Panc1 (cell line): ENCODE data around the gene GRID1. TPM values are rescaled to one million over a fixed set of nuclear protein-coding genes. Genes with fewer than 3 reads are reported as not detected.

Experiments used
- ATAC-seq: fragments of 200-7000 bp; cut with Tn5 transposase; 2 replicates; pipeline ENCODE4 v1.9.1; 2020; ENCODE audit warnings: mild to moderate bottlenecking, moderate library complexity
- BruUV-seq: library from RNA; stranded (reverse); fragments of 400-500 nt; replicated peaks from 2 replicates; lab custom pipeline; 2021; lab: Mats Ljungman, UMichigan
- CTCF ChIA-PET: fragments of 300-600 bp; sonication (Branson Sonifier 250); formaldehyde crosslinking; loops from one replicate; lab custom pipeline; 2022; ENCODE audit warnings: antibody characterized with exemption; lab: Charles Lee
- POLR2A ChIA-PET: fragments of 300-600 bp; sonication (Branson Sonifier 250); formaldehyde crosslinking; loops from one replicate; lab custom pipeline; 2022; ENCODE audit warnings: antibody characterized with exemption; lab: Charles Lee
- DNase-seq: peaks from one replicate; pipeline ENCODE4 v3.0.0-alpha.2; 2010; ENCODE audit warnings: low read depth, low spot score
- H3K27ac ChIP-seq: 2 replicates; pipeline ENCODE4 v1.5.1; 2011; ENCODE audit warnings: mild to moderate bottlenecking, low read length, inconsistent platforms
- H3K27me3 ChIP-seq: fragments of 200-500 bp; sonication (Bioruptor generic); 2 replicates; pipeline ENCODE4 v1.6.0; 2014; ENCODE audit warnings: low read length, inconsistent platforms; ENCODE audit not compliant: control insufficient read depth, insufficient read depth
- H3K36me3 ChIP-seq: fragments of 200-500 bp; sonication (Bioruptor generic); 2 replicates; pipeline ENCODE4 v1.5.1; 2014; ENCODE audit warnings: inconsistent platforms, mild to moderate bottlenecking, low read length, moderate library complexity; ENCODE audit not compliant: control insufficient read depth, insufficient read depth
- H3K4me1 ChIP-seq: 2 replicates; pipeline ENCODE4 v1.5.1; 2011; ENCODE audit warnings: inconsistent platforms, mild to moderate bottlenecking, low read length, moderate library complexity; ENCODE audit not compliant: control insufficient read depth, insufficient read depth
- H3K4me3 ChIP-seq, 2 experiments: 2 replicates each; pipeline ENCODE4 v1.5.1; 2011 to 2012; ENCODE audit warnings: low read depth in 2 of 2, low read length in 2 of 2, mild to moderate bottlenecking in 2 of 2, inconsistent platforms in 1 of 2, moderate library complexity in 1 of 2
- H3K9me3 ChIP-seq: fragments of 200-500 bp; sonication (Bioruptor generic); 2 replicates; pipeline ENCODE4 v1.5.1; 2014; ENCODE audit warnings: low read depth, mild to moderate bottlenecking, inconsistent platforms, low read length, moderate library complexity; ENCODE audit not compliant: control insufficient read depth, insufficient read depth
- POLR2AphosphoS5 ChIP-seq: IDR thresholded peaks from 2 replicates; pipeline ENCODE4 v1.6.1; 2012; ENCODE audit warnings: mild to moderate bottlenecking, low read depth, low read length, moderate library complexity
- SIN3A ChIP-seq: IDR thresholded peaks from 2 replicates; pipeline ENCODE4 v1.6.1; 2012; ENCODE audit warnings: low read depth, mild to moderate bottlenecking, low read length, moderate library complexity, borderline replicate concordance; ENCODE audit not compliant: insufficient read depth
- TCF7L2 ChIP-seq: IDR thresholded peaks from 2 replicates; pipeline ENCODE4 v1.6.1; 2011; ENCODE audit warnings: mild to moderate bottlenecking, low read depth, low read length, inconsistent platforms
- in situ Hi-C: cut with HindIII; loops from 2 replicates; pipeline ENCODE4 v1.10.0; 2016; ENCODE audit warnings: low sequenced_read_pairs, low pct_unique_long_range_greater_than_20kb
- intact Hi-C: fragments of 100-400 bp; cut with micrococcal nuclease; formaldehyde crosslinking; loops from one replicate; pipeline ENCODE4 v1.10.0; 2022; ENCODE audit not compliant: unreplicated experiment
- total RNA-seq: library from RNA; stranded (reverse); gene quantifications from one replicate; pipeline ENCODE4 v1.2.1, GENCODE V29; 2021; ENCODE audit not compliant: unreplicated experiment
- TF ChIP-seq, protein P1 (sequence below), 2 experiments: IDR thresholded peaks; 2 replicates each; pipeline ENCODE4 v1.6.1; 2011 to 2012; ENCODE audit warnings: low read depth in 2 of 2, control low read depth in 1 of 2, low read length in 1 of 2, mild to moderate bottlenecking in 1 of 2, moderate library complexity in 1 of 2; ENCODE audit not compliant: insufficient read depth in 1 of 2
- TF ChIP-seq, protein P2 (sequence below): fragments of 450-650 bp; IDR thresholded peaks from 2 replicates; pipeline ENCODE4 v1.5.1; 2017; ENCODE audit warnings: mild to moderate bottlenecking

Gene GRID1
- total RNA-seq, 1 experiment from 2014 or later: 2.3 TPM

DNA sequence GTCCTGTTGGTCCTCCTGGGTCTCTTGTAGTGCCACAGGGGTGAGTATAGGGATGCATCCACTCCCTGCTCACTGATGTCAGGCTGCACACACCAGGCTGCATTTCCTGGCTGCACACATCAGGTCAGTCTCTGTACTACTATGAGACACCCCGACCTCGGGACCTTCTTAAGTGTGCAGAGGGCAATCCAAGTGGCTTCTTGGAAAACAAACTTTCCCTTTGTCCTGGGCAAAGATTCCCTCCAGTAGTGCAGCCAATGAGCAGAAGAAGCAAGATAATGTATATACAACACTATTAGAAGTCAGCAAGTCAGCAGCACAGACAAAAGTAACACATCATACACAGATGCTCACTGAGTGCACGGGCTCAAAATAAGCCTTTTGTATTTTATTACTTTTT, 493.5 kb downstream of the GRID1 start:
- POLR2A ChIA-PET: no interaction called here
- Histone ChIP-seq H3K4me3 (no peak overlapping the region), H3K9me3 (no peaks in the 10 kb centered on the region), H3K27me3 (no peaks in the 10 kb centered on the region), H3K27ac (no peak overlapping the region), H3K36me3 (no peaks in the 10 kb centered on the region), H3K4me1 (no peaks in the 10 kb centered on the region)
- intact Hi-C loops (no loop called here), in situ Hi-C loops (no loop called here)
- DNase-seq (no peak), ATAC-seq (no peak)
- CTCF ChIA-PET: no interaction called here
- TF ChIP-seq, protein P1, sequence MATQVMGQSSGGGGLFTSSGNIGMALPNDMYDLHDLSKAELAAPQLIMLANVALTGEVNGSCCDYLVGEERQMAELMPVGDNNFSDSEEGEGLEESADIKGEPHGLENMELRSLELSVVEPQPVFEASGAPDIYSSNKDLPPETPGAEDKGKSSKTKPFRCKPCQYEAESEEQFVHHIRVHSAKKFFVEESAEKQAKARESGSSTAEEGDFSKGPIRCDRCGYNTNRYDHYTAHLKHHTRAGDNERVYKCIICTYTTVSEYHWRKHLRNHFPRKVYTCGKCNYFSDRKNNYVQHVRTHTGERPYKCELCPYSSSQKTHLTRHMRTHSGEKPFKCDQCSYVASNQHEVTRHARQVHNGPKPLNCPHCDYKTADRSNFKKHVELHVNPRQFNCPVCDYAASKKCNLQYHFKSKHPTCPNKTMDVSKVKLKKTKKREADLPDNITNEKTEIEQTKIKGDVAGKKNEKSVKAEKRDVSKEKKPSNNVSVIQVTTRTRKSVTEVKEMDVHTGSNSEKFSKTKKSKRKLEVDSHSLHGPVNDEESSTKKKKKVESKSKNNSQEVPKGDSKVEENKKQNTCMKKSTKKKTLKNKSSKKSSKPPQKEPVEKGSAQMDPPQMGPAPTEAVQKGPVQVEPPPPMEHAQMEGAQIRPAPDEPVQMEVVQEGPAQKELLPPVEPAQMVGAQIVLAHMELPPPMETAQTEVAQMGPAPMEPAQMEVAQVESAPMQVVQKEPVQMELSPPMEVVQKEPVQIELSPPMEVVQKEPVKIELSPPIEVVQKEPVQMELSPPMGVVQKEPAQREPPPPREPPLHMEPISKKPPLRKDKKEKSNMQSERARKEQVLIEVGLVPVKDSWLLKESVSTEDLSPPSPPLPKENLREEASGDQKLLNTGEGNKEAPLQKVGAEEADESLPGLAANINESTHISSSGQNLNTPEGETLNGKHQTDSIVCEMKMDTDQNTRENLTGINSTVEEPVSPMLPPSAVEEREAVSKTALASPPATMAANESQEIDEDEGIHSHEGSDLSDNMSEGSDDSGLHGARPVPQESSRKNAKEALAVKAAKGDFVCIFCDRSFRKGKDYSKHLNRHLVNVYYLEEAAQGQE (IDR thresholded peaks at IDR 0.05; ENCODE audit: insufficient read depth in 1 of 2, low read depth in 2 of 2, low read length in 1 of 2): no peak
- no peak for TF ChIP-seq SIN3A
- BruUV-seq: no TSS peak

DNA sequence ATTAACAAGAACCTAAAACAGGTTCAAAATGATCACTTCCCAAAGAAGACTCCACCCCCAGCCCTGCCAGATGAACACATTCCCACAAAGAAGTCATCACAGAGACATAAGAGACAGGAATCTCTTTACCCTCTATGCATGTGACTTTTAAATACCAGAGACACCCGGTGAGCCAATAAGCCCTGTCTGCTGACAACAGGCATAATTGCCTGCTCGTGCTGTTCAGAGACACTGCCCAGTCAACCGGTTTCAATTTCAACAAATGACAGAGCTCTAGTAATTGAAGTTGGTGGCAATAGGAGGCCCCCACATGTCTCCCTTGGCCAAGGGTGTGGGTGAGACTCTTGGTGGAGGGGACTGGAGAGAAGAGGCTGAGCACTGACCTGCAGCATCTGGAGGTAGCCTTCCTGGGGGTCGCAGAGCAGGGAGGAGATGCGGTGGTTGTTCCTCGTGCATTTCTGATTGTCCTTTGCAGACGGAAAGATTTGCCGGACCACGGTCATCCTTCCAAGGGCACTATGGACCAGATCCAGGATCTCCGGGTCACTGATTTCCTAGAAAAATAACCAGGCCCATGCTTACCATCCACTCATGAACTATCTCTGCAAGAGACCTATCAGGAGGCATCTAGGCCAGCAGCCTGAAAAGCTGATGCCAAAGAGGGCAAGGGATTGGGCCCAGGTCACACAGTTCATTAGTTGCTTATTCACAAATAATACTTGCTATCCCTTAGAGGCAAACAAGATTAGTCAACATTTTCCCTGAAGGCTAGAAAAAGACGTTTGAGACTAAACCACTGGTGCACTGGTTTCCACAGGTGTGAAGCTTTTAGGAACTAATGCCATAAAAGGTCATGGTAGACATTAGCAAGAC, 497.7 kb downstream of the GRID1 start:
- no TSS peak for BruUV-seq
- Histone ChIP-seq H3K4me3 (no peak overlapping the region), H3K27me3 (no peaks in the 10 kb centered on the region), H3K4me1 (no peaks in the 10 kb centered on the region), H3K36me3 (no peaks in the 10 kb centered on the region), H3K27ac (no peak overlapping the region), H3K9me3 (no peaks in the 10 kb centered on the region)
- DNase-seq: no peak
- in situ Hi-C loops: no loop called here
- intact Hi-C loops: no loop called here
- TF ChIP-seq, protein P1 (IDR thresholded peaks at IDR 0.05; ENCODE audit: insufficient read depth in 1 of 2, low read depth in 2 of 2, low read length in 1 of 2): no peak
- TF ChIP-seq SIN3A: no peak
- TF ChIP-seq TCF7L2: no peak
- no peak for TF ChIP-seq POLR2AphosphoS5
- TF ChIP-seq, protein P2, sequence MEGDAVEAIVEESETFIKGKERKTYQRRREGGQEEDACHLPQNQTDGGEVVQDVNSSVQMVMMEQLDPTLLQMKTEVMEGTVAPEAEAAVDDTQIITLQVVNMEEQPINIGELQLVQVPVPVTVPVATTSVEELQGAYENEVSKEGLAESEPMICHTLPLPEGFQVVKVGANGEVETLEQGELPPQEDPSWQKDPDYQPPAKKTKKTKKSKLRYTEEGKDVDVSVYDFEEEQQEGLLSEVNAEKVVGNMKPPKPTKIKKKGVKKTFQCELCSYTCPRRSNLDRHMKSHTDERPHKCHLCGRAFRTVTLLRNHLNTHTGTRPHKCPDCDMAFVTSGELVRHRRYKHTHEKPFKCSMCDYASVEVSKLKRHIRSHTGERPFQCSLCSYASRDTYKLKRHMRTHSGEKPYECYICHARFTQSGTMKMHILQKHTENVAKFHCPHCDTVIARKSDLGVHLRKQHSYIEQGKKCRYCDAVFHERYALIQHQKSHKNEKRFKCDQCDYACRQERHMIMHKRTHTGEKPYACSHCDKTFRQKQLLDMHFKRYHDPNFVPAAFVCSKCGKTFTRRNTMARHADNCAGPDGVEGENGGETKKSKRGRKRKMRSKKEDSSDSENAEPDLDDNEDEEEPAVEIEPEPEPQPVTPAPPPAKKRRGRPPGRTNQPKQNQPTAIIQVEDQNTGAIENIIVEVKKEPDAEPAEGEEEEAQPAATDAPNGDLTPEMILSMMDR: no peak
- ChIA-PET POLR2A (no interaction called here), CTCF (no interaction called here)
- no peak for ATAC-seq
